SU-DHL-6 (cell line): Measurements from ENCODE around the gene HOXD9.

ENCODE experiments used
- CTCF ChIP-seq: fragments of 200-600 bp; sonication (generic); IDR thresholded peaks from one replicate; pipeline ENCODE4 v1.5.1; 2017; ENCODE audit warnings: antibody characterized with exemption, mild to moderate bottlenecking, low read length, moderate library complexity; ENCODE audit not compliant: insufficient read depth, poor library complexity, severe bottlenecking
- EZH2phosphoT487 ChIP-seq: fragments of 200-600 bp; sonication (generic), shearing (Covaris generic); conservative IDR thresholded peaks from 2 replicates; pipeline ENCODE4 v1.6.1; 2018; ENCODE audit warnings: mild to moderate bottlenecking, antibody characterized with exemption, low read length, moderate library complexity, mixed read lengths

- no peak for TF ChIP-seq CTCF
- no peak for TF ChIP-seq EZH2phosphoT487
Observed at GRCh38 chr2:176121190-176122051, 1.1 kb upstream of the HOXD9 start.
